BLaER1 treated with 17β-estradiol and CSF1 and Interleukin-3, amounts not matched to agents 10 nM and 100 nM (cell line): ENCODE results near the gene FCRL4.

ENCODE experiments used
- H3K27ac ChIP-seq, 11 experiments: shearing (Covaris generic); formaldehyde crosslinking; 2 replicates each; pipeline ENCODE4 v1.8.1; 2022
- H3K27me3 ChIP-seq, 11 experiments: shearing (Covaris generic); formaldehyde crosslinking; 2 replicates each; pipeline ENCODE4 v1.8.1; 2022
- H3K36me3 ChIP-seq, 11 experiments: shearing (Covaris generic); formaldehyde crosslinking; 2 replicates each; pipeline ENCODE4 v1.8.1; 2022
- H3K4me1 ChIP-seq, 10 experiments: shearing (Covaris generic); formaldehyde crosslinking; 2 replicates each; pipeline ENCODE4 v1.8.1; 2022
- H3K4me2 ChIP-seq, 11 experiments: shearing (Covaris generic); formaldehyde crosslinking; 2 replicates each; pipeline ENCODE4 v1.8.1; 2022
- H3K4me3 ChIP-seq, 10 experiments: shearing (Covaris generic); formaldehyde crosslinking; 2 replicates each; pipeline ENCODE4 v1.8.1; 2022
- H3K9ac ChIP-seq, 11 experiments: shearing (Covaris generic); formaldehyde crosslinking; 2 replicates each; pipeline ENCODE4 v1.8.1; 2022
- H3K9me3 ChIP-seq, 11 experiments: shearing (Covaris generic); formaldehyde crosslinking; replicated peaks in 1 of 11; 2 replicates each; pipeline ENCODE4 v1.8.1; 2022
- H4K20me1 ChIP-seq, 11 experiments: shearing (Covaris generic); formaldehyde crosslinking; 2 replicates each; pipeline ENCODE4 v1.8.1; 2022
- Cebpa-rat ChIP-seq, 11 experiments: shearing (Covaris generic); IDR thresholded peaks; 2 replicates each; pipeline ENCODE4 v1.8.1; 2022

FCRL4 gene

DNA sequence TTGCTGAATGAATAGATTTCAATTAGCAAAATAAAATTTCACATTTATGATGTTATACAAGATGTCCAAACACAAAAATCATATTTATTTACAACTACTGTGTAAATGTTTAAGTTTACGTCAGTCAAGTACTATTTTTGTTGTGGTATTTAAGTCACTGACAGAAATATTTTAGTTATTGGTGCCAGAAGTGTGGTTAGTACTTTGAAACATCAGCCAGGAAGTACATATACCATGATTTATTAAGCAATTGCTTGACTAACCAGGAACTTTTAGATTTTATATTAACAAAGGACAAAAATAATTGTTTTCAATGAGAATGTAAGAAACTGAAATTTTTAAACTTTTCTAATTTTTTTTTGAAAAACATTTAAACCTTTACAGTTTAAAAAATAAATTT, 2.4 kb upstream of the FCRL4 start:
- H3K36me3 ChIP-seq, result no peaks in the 10 kb centered on the region
- H4K20me1 ChIP-seq, result peaks cover 0 to 23% (median 0%) of the 10 kb centered on the region in 11 experiments; a peak in 6 of 22 replicates
- H3K4me2 ChIP-seq, result no peak overlapping the region; a peak in 1 of 22 replicates
- H3K9ac ChIP-seq, result no peak overlapping the region
- peak overlapping the region in 1 of 11 experiments; percentile 36; a peak in 1 of 22 replicates for H3K27ac ChIP-seq
- H3K4me1 ChIP-seq, result peaks cover 11 to 33% (median 21%) of the 10 kb centered on the region in 10 experiments
- no peak overlapping the region for H3K4me3 ChIP-seq
- no peak for TF ChIP-seq Cebpa-rat (IDR thresholded peaks at IDR 0.05)
- peaks cover 0 to 99% (median 0%) of the 10 kb centered on the region in 11 experiments; a peak in 8 of 22 replicates for H3K27me3 ChIP-seq
- H3K9me3 ChIP-seq, result peaks cover 0 to 7% (median 0%) of the 10 kb centered on the region in 11 experiments; a peak in 2 of 22 replicates

- peaks cover 0 to 99% (median 0%) of the 10 kb centered on the region in 11 experiments; a peak in 10 of 22 replicates for H3K27me3 ChIP-seq
- H3K4me3 ChIP-seq, result no peak overlapping the region
- H3K9ac ChIP-seq, result peak overlapping the region in 1 of 11 experiments; percentile 57; a peak in 1 of 22 replicates
- H3K36me3 ChIP-seq, result no peaks in the 10 kb centered on the region
- H4K20me1 ChIP-seq, result peaks cover 0 to 29% (median 0%) of the 10 kb centered on the region in 11 experiments; a peak in 6 of 22 replicates
- no peak for TF ChIP-seq Cebpa-rat (IDR thresholded peaks at IDR 0.05)
- peaks cover 0 to 21% (median 0%) of the 10 kb centered on the region in 11 experiments; a peak in 5 of 22 replicates for H3K9me3 ChIP-seq
- H3K27ac ChIP-seq, result peak overlapping the region in 4 of 11 experiments; percentile 12 to 79 (median 26); a peak in 3 of 22 replicates
- peaks cover 15 to 46% (median 28%) of the 10 kb centered on the region in 10 experiments for H3K4me1 ChIP-seq
- peak overlapping the region in 10 of 11 experiments; percentile 13 to 96 (median 78); a peak in 19 of 22 replicates for H3K4me2 ChIP-seq
Observed at GRCh38 chr1:157596384-157596783, 1.5 kb downstream of the FCRL4 start.

GRCh38 chr1:157595356-157595755, 2.5 kb downstream of the FCRL4 start:
- Histone ChIP-seq H3K9ac (peak overlapping the region in 1 of 11 experiments; percentile 57; a peak in 2 of 22 replicates), H3K4me3 (no peak overlapping the region; a peak in 1 of 20 replicates), H3K36me3 (no peaks in the 10 kb centered on the region), H3K27ac (peak overlapping the region in 4 of 11 experiments; percentile 29 to 79 (median 60); a peak in 6 of 22 replicates), H3K27me3 (peaks cover 0 to 99% (median 0%) of the 10 kb centered on the region in 11 experiments; a peak in 10 of 22 replicates), H4K20me1 (peaks cover 0 to 29% (median 0%) of the 10 kb centered on the region in 11 experiments; a peak in 6 of 22 replicates), H3K4me1 (peaks cover 15 to 46% (median 28%) of the 10 kb centered on the region in 10 experiments), H3K9me3 (peaks cover 0 to 22% (median 0%) of the 10 kb centered on the region in 11 experiments; a peak in 5 of 22 replicates), H3K4me2 (peak overlapping the region; percentile 13 to 96 (median 77))
- peak in 3 of 11 experiments; percentile 13 to 38 (median 23); a peak in 1 of 22 replicates for TF ChIP-seq Cebpa-rat (IDR thresholded peaks at IDR 0.05)

- Histone ChIP-seq H3K27ac (no peak overlapping the region), H3K4me2 (no peak overlapping the region), H4K20me1 (peaks cover 0 to 43% (median 0%) of the 10 kb centered on the region in 11 experiments; a peak in 3 of 22 replicates), H3K27me3 (peaks cover 0 to 100% (median 0%) of the 10 kb centered on the region in 11 experiments; a peak in 10 of 22 replicates), H3K9ac (no peak overlapping the region), H3K9me3 (peaks cover 0 to 21% (median 6%) of the 10 kb centered on the region in 11 experiments; a peak in 14 of 22 replicates), H3K4me3 (no peak overlapping the region), H3K4me1 (peaks cover 0 to 9% (median 0%) of the 10 kb centered on the region in 10 experiments; a peak in 5 of 20 replicates), H3K36me3 (no peaks in the 10 kb centered on the region)
- no peak for TF ChIP-seq Cebpa-rat (IDR thresholded peaks at IDR 0.05)
Observed at GRCh38 chr1:157585984-157586383, 11.9 kb downstream of the FCRL4 start.

DNA sequence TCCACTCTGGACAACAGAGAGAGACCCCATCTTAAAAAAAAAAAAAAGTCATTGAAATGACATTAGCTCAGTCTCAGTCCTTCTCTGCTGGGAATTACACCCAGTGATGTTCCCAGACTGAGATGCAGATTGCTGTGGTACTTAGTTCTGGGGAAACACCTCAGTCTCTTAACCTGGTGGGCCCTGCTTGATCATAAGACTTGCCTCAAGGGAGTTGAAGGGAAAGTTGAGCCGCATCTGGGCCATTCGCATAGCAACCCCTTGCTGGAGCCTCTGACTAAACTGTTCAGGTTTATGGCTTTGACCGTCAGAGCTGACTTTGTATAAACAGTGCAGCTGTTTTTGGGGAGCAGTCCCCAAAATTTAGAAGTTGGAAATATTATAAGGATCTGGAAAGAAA, 13.4 kb downstream of the FCRL4 start:
- Histone ChIP-seq H4K20me1 (peaks cover 0 to 47% (median 0%) of the 10 kb centered on the region in 11 experiments; a peak in 3 of 22 replicates), H3K27ac (no peak overlapping the region), H3K9ac (no peak overlapping the region), H3K27me3 (peaks cover 0 to 92% (median 0%) of the 10 kb centered on the region in 11 experiments; a peak in 10 of 22 replicates), H3K4me3 (no peak overlapping the region), H3K9me3 (peaks cover 0 to 19% (median 6%) of the 10 kb centered on the region in 11 experiments; a peak in 14 of 22 replicates), H3K36me3 (no peaks in the 10 kb centered on the region), H3K4me1 (peaks cover 0 to 15% (median 0%) of the 10 kb centered on the region in 10 experiments; a peak in 5 of 20 replicates), H3K4me2 (no peak overlapping the region)
- TF ChIP-seq Cebpa-rat (IDR thresholded peaks at IDR 0.05), result no peak

DNA sequence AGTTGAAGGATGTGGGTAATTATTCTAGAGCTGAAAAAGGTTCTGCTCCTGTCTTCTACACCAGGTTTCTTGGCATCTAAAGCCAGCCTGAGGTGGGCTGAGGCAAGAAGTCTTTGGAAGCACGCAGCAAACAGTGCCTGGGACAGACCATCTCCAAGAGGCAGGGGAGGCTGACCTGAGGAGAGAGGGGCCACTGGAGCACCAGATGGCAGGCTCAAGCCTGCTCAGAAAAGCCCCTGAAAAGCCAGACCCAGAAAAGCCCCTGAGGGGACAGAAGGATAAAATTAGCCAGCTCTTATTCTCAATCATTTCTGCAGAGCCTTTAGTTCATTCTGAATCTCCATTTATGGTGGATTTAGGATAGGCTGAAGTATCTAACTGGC, 17.1 kb downstream of the FCRL4 start:
- no peak for TF ChIP-seq Cebpa-rat (IDR thresholded peaks at IDR 0.05)
- Histone ChIP-seq H3K9ac (no peak overlapping the region), H3K4me2 (no peak overlapping the region)

DNA sequence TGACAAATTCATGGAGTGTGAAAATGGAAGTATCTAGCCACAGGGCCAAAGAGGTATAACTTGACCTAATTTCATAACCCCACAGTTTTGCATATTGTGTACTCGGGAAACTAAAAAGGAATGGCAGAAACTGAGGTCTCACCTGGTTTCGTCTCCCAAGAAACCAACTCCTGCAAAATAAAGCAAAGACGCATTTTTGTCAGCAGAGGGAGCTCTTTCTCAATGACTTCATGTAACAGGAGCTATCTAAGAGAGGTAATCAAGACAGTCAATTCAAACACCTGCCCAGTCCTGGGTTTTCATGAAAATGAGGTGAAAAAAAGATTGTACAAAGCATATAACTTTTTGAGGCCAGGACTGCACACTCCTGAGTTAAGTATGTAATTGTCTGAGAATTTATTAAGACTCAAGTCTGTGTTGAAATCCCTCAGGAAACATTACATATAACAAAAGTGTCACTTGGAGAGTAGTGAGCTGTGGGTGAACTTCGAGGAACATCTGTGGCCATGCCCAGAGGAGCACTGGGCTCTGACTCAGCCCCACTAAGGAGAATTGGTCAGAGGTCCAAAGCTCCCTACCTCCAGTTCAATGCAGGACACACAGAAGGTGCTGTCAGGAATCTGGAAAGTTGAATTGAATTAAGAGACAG, 17.6 kb downstream of the FCRL4 start:
- H3K27me3 ChIP-seq, result peaks cover 0 to 88% (median 0%) of the 10 kb centered on the region in 11 experiments; a peak in 7 of 22 replicates

More for the DNA sequence above, 17.1 kb downstream of the FCRL4 start:
- Histone ChIP-seq H3K27ac (no peak overlapping the region), H3K4me3 (no peak overlapping the region), H4K20me1 (peaks cover 0 to 26% (median 0%) of the 10 kb centered on the region in 11 experiments; a peak in 3 of 22 replicates), H3K9me3 (peaks cover 0 to 14% (median 6%) of the 10 kb centered on the region in 11 experiments; a peak in 14 of 22 replicates), H3K4me1 (peaks cover 0 to 26% (median 4%) of the 10 kb centered on the region in 10 experiments; a peak in 11 of 20 replicates), H3K27me3 (peaks cover 0 to 88% (median 0%) of the 10 kb centered on the region in 11 experiments; a peak in 7 of 22 replicates), H3K36me3 (no peaks in the 10 kb centered on the region)

DNA sequence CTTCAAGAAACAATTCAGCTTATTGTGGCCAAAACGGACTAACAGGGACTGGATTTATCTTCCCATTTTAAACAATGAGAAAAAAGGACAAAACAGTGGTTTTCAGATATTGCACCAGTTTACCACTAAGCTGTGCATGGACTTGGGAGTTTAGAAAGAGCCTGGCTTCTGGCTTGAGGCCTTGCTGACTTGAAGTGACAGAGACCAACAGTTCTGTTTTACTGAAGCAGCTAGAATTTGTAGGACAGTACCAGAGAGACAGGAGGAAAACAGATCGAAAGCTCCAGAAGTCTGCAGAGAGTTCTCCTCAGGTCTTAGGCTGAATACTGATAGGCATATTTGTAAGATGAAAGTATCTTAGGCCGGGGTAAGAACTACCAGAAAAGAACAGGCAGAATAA, 20.5 kb downstream of the FCRL4 start:
- Histone ChIP-seq H3K36me3 (no peaks in the 10 kb centered on the region), H3K4me1 (peaks cover 0 to 34% (median 9%) of the 10 kb centered on the region in 10 experiments; a peak in 11 of 20 replicates), H3K9me3 (no peaks in the 10 kb centered on the region), H3K27me3 (peaks cover 0 to 77% (median 0%) of the 10 kb centered on the region in 11 experiments; a peak in 6 of 22 replicates), H3K4me2 (no peak overlapping the region), H3K27ac (no peak overlapping the region), H3K9ac (no peak overlapping the region), H3K4me3 (no peak overlapping the region), H4K20me1 (peaks cover 0 to 23% (median 0%) of the 10 kb centered on the region in 11 experiments; a peak in 3 of 22 replicates)
- no peak for TF ChIP-seq Cebpa-rat (IDR thresholded peaks at IDR 0.05)

More for the DNA sequence above, 17.6 kb downstream of the FCRL4 start:
- H3K9ac ChIP-seq, result no peak overlapping the region
- no peak for TF ChIP-seq Cebpa-rat (IDR thresholded peaks at IDR 0.05)
- H3K4me1 ChIP-seq, result peaks cover 0 to 31% (median 8%) of the 10 kb centered on the region in 10 experiments; a peak in 11 of 20 replicates
- no peak overlapping the region for H3K27ac ChIP-seq
- no peak overlapping the region for H3K4me2 ChIP-seq
- no peak overlapping the region for H3K4me3 ChIP-seq
- peaks cover 0 to 14% (median 6%) of the 10 kb centered on the region in 11 experiments; a peak in 14 of 22 replicates for H3K9me3 ChIP-seq
- H4K20me1 ChIP-seq, result peaks cover 0 to 23% (median 0%) of the 10 kb centered on the region in 11 experiments; a peak in 3 of 22 replicates
- no peaks in the 10 kb centered on the region for H3K36me3 ChIP-seq
